PC-9 (cell line): Measurements from ENCODE around the gene BMPR2. TPM values are rescaled to one million over a fixed set of nuclear protein-coding genes. Genes with fewer than 3 reads are reported as not detected.

ENCODE experiments used
- BruUV-seq: library from RNA; stranded (reverse); fragments of 400-500 nt; replicated peaks from 2 replicates; lab custom pipeline; 2021; lab: Mats Ljungman, UMichigan
- CTCF ChIA-PET: fragments of 300-600 bp; sonication (Branson Sonifier 250); formaldehyde crosslinking; loops from one replicate; lab custom pipeline; 2022; ENCODE audit warnings: antibody characterized with exemption; lab: Charles Lee
- POLR2A ChIA-PET: fragments of 300-600 bp; sonication (Branson Sonifier 250); formaldehyde crosslinking; loops from one replicate; lab custom pipeline; 2022; ENCODE audit warnings: antibody characterized with exemption; ENCODE audit not compliant: unreplicated experiment; lab: Charles Lee
- DNase-seq, 2 experiments: peaks; one replicate each; pipeline versions ENCODE4 v3.0.0 to v3.0.0-alpha.2; 2015 to 2022; ENCODE audit warnings: mixed read lengths in 1 of 2
- H2AFZ ChIP-seq: fragments of 200-600 bp; sonication (generic); 2 replicates; pipeline ENCODE4 v1.8.1; 2017; ENCODE audit warnings: antibody characterized with exemption
- H3F3A ChIP-seq: fragments of 200-600 bp; sonication (generic); 2 replicates; pipeline ENCODE4 v1.8.1; 2017; ENCODE audit warnings: antibody characterized with exemption, mild to moderate bottlenecking, low read depth; ENCODE audit not compliant: insufficient read depth
- H3K27ac ChIP-seq: fragments of 200-600 bp; sonication (generic); 2 replicates; pipeline ENCODE4 v1.6.1; 2016; ENCODE audit warnings: mixed run types
- H3K27me3 ChIP-seq: fragments of 200-600 bp; sonication (generic); 2 replicates; pipeline ENCODE4 v1.6.1; 2016; ENCODE audit warnings: low read depth, mixed run types; ENCODE audit not compliant: insufficient read depth
- H3K36me3 ChIP-seq: fragments of 200-600 bp; sonication (generic); 2 replicates; pipeline ENCODE4 v1.6.1; 2016; ENCODE audit warnings: low read depth, mixed run types
- H3K4me1 ChIP-seq: fragments of 200-600 bp; sonication (generic); replicated peaks from 2 replicates; pipeline ENCODE4 v1.6.1; 2016; ENCODE audit warnings: mixed run types; ENCODE audit not compliant: insufficient read depth
- H3K4me2 ChIP-seq: fragments of 200-600 bp; sonication (generic); 2 replicates; pipeline ENCODE4 v1.6.1; 2017; ENCODE audit warnings: mixed run types
- H3K4me3 ChIP-seq: fragments of 200-600 bp; sonication (generic); 2 replicates; pipeline ENCODE4 v1.6.1; 2016; ENCODE audit warnings: mixed run types
- H3K79me2 ChIP-seq: fragments of 200-600 bp; sonication (generic); 2 replicates; pipeline ENCODE4 v1.6.1; 2017; ENCODE audit warnings: low read depth, mixed run types
- H3K9me2 ChIP-seq: fragments of 200-600 bp; sonication (generic); 2 replicates; pipeline ENCODE4 v1.8.1; 2017; ENCODE audit warnings: mild to moderate bottlenecking; ENCODE audit not compliant: insufficient read depth
- H3K9me3 ChIP-seq: fragments of 200-600 bp; sonication (generic); 2 replicates; pipeline ENCODE4 v1.8.1; 2016; ENCODE audit warnings: low read depth; ENCODE audit not compliant: insufficient read depth
- H4K20me1 ChIP-seq: fragments of 200-600 bp; sonication (generic); 2 replicates; pipeline ENCODE4 v1.8.1; 2017; ENCODE audit not compliant: insufficient read depth
- EZH2 ChIP-seq: fragments of 200-600 bp; sonication (generic); IDR thresholded peaks from 2 replicates; pipeline ENCODE4 v1.8.0; 2017; ENCODE audit warnings: antibody characterized with exemption, low read depth
- intact Hi-C: fragments of 100-400 bp; cut with micrococcal nuclease; formaldehyde crosslinking; loops from one replicate; pipeline ENCODE4 v1.10.0; 2022; ENCODE audit not compliant: unreplicated experiment
- total RNA-seq: library from RNA; stranded (reverse); gene quantifications from 2 replicates; pipeline ENCODE4 v1.2.3, GENCODE V29; 2021
- TF ChIP-seq, protein P1 (sequence below): fragments of 200-600 bp; sonication (generic); conservative IDR thresholded peaks from 2 replicates; pipeline ENCODE4 v1.6.1; 2017; ENCODE audit warnings: mixed run types, antibody characterized with exemption, mild to moderate bottlenecking, moderate library complexity

The BMPR2 gene
- total RNA-seq, 1 experiment from 2014 or later: 23.2 TPM

DNA sequence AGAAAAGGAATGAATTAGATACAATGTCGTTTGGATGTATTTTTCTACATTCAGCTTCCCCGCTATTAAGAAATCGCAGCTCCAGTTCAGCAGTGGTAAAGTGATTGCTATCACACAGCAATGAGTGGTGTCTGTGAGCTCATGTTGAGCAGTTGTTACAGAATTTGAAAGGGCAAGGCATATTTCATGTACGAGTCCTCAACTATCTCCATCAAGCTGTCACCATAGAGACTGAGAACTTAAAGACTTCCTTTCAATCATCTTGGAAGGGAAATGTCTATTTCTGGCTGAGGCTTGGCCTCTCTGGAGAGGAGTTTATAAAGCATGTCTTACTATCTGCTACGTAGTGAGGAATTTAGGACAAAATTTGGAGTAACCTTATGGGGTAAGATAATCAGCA, 234.3 kb downstream of the BMPR2 start:
- BruUV-seq: no TSS peak
- Histone ChIP-seq H3K79me2 (no peaks in the 10 kb centered on the region), H3K27ac (no peak overlapping the region), H3K27me3 (no peaks in the 10 kb centered on the region), H3K4me3 (no peak overlapping the region), H3K9me3 (no peaks in the 10 kb centered on the region), H3K36me3 (no peaks in the 10 kb centered on the region), H3F3A (no peaks in the 10 kb centered on the region), H3K4me1 (no peaks in the 10 kb centered on the region), H2AFZ (no peak overlapping the region), H3K4me2 (no peak overlapping the region), H4K20me1 (no peaks in the 10 kb centered on the region), H3K9me2 (no peaks in the 10 kb centered on the region)
- intact Hi-C loops: no loop called here
- no peak for DNase-seq
- ChIA-PET POLR2A (interaction anchor here (0.7 kb wide), 1 partner anchor 12 kb away, joined by 3 read pairs; no protein-coding TSS in a partner anchor), CTCF (no interaction called here)
- TF ChIP-seq EZH2: no peak
- TF ChIP-seq, protein P1, sequence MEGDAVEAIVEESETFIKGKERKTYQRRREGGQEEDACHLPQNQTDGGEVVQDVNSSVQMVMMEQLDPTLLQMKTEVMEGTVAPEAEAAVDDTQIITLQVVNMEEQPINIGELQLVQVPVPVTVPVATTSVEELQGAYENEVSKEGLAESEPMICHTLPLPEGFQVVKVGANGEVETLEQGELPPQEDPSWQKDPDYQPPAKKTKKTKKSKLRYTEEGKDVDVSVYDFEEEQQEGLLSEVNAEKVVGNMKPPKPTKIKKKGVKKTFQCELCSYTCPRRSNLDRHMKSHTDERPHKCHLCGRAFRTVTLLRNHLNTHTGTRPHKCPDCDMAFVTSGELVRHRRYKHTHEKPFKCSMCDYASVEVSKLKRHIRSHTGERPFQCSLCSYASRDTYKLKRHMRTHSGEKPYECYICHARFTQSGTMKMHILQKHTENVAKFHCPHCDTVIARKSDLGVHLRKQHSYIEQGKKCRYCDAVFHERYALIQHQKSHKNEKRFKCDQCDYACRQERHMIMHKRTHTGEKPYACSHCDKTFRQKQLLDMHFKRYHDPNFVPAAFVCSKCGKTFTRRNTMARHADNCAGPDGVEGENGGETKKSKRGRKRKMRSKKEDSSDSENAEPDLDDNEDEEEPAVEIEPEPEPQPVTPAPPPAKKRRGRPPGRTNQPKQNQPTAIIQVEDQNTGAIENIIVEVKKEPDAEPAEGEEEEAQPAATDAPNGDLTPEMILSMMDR: no peak

- ChIA-PET POLR2A (no interaction called here), CTCF (interaction anchor here (0.6 kb wide), 1 partner anchor 64 kb away, joined by 8 read pairs; no protein-coding TSS in a partner anchor)
- TF ChIP-seq, protein P1: no peak
- no peak for TF ChIP-seq EZH2
- H2AFZ ChIP-seq: no peak overlapping the region
- intact Hi-C loops: no loop called here
- H3K27me3 ChIP-seq: no peaks in the 10 kb centered on the region
- no TSS peak for BruUV-seq
- H4K20me1 ChIP-seq: no peaks in the 10 kb centered on the region
- H3K36me3 ChIP-seq: no peaks in the 10 kb centered on the region
- no peak overlapping the region for H3K4me2 ChIP-seq
- no peaks in the 10 kb centered on the region for H3K9me2 ChIP-seq
- H3F3A ChIP-seq: no peaks in the 10 kb centered on the region
- DNase-seq: no peak
- H3K4me1 ChIP-seq: no peaks in the 10 kb centered on the region
- H3K27ac ChIP-seq: no peak overlapping the region
- H3K79me2 ChIP-seq: no peaks in the 10 kb centered on the region
- no peak overlapping the region for H3K4me3 ChIP-seq
- no peaks in the 10 kb centered on the region for H3K9me3 ChIP-seq
Observed at GRCh38 chr2:202612145-202612544, 236.0 kb downstream of the BMPR2 start.

DNA sequence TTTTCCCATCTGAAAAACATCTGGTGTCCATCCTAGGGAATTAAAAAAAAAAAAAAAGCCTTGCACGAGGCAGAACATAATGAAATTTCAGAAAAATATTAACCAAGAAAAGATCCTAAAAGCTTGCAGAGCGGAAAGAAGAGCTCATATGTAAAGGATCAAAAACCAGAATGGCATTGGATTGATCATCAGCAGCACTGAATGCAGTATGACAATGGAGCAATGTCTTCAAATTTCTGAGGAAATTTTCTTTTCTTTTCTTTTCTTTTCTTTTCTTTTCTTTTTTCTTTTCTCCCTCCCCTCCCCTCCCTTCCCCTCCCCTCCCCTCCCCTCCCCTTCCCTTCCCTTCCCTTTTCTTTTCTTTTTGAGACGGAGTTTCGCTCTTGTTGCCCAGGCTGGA, 237.4 kb downstream of the BMPR2 start:
- intact Hi-C loops: no loop called here
- no peak overlapping the region for H3K4me2 ChIP-seq
- no peaks in the 10 kb centered on the region for H3F3A ChIP-seq
- H3K27ac ChIP-seq: no peak overlapping the region
- CTCF ChIA-PET: no interaction called here
- POLR2A ChIA-PET: no interaction called here
- no peaks in the 10 kb centered on the region for H3K27me3 ChIP-seq
- BruUV-seq: no TSS peak
- H3K9me3 ChIP-seq: no peaks in the 10 kb centered on the region
- no peak for DNase-seq
- TF ChIP-seq EZH2: no peak
- TF ChIP-seq, protein P1: no peak
- no peaks in the 10 kb centered on the region for H3K79me2 ChIP-seq
- no peak overlapping the region for H3K4me3 ChIP-seq
- no peaks in the 10 kb centered on the region for H3K9me2 ChIP-seq
- H4K20me1 ChIP-seq: no peaks in the 10 kb centered on the region
- no peaks in the 10 kb centered on the region for H3K4me1 ChIP-seq
- H2AFZ ChIP-seq: no peak overlapping the region
- no peaks in the 10 kb centered on the region for H3K36me3 ChIP-seq

Other genes with a start within 250 kb of the BMPR2 start
- 66.3 and 100 TPM in 2 replicates for gene SUMO1, start 137.7 kb upstream of the BMPR2 start, total RNA-seq
- gene NOP58, start 110.6 kb upstream of the BMPR2 start, total RNA-seq: 38.2 and 48.5 TPM in 2 replicates